Memory B cell (primary cell): ENCODE data around the gene COX7A2.

Source experiments
- ATAC-seq: fragments of 150-1000 bp; cut with Tn5 transposase; 2 replicates; pipeline ENCODE4 v1.10.0; 2021; ENCODE audit warnings: low read depth, mild to moderate bottlenecking, moderate library complexity
- DNase-seq, 2 donors: peaks; one replicate each; pipeline ENCODE4 v3.0.0; 2022; ENCODE audit warnings: low spot score in 2 of 2
- H3K27ac Mint-ChIP-seq: one replicate; pipeline ENCODE4 v1.8.0; 2022; ENCODE audit warnings: mild to moderate bottlenecking, moderate library complexity, mixed read lengths
- H3K27me3 Mint-ChIP-seq: one replicate; pipeline ENCODE4 v1.8.0; 2022; ENCODE audit warnings: mixed read lengths
- H3K36me3 Mint-ChIP-seq: one replicate; pipeline ENCODE4 v1.8.0; 2022; ENCODE audit warnings: mild to moderate bottlenecking, mixed read lengths
- H3K4me1 Mint-ChIP-seq: one replicate; pipeline ENCODE4 v1.8.0; 2022; ENCODE audit warnings: mixed read lengths
- H3K4me3 Mint-ChIP-seq: one replicate; pipeline ENCODE4 v1.8.0; 2022; ENCODE audit warnings: mild to moderate bottlenecking, moderate library complexity, mixed read lengths
- H3K9me3 Mint-ChIP-seq: one replicate; pipeline ENCODE4 v1.8.0; 2022; ENCODE audit warnings: mixed read lengths

The COX7A2 gene

GRCh38 chr6:75221116-75221515 lies 22.5 kb downstream of the COX7A2 start:
- Mint-ChIP-seq H3K36me3 (no peaks in the 10 kb centered on the region), H3K27me3 (peaks cover 22% of the 10 kb centered on the region)
- ATAC-seq: no peak

GRCh38 chr6:75220357-75220756 lies 23.2 kb downstream of the COX7A2 start:
- Mint-ChIP-seq H3K9me3 (no peaks in the 10 kb centered on the region), H3K36me3 (no peaks in the 10 kb centered on the region), H3K27me3 (peaks cover 22% of the 10 kb centered on the region), H3K4me3 (no peak overlapping the region), H3K27ac (no peak overlapping the region), H3K4me1 (no peaks in the 10 kb centered on the region)
- ATAC-seq (no peak), DNase-seq (no peak)

More at GRCh38 chr6:75221116-75221515, 22.5 kb downstream of the COX7A2 start:
- Mint-ChIP-seq H3K27ac (no peak overlapping the region), H3K4me3 (no peak overlapping the region), H3K4me1 (no peaks in the 10 kb centered on the region), H3K9me3 (no peaks in the 10 kb centered on the region)
- no peak for DNase-seq

- no peak overlapping the region for H3K27ac Mint-ChIP-seq
- no peak for ATAC-seq
- no peak for DNase-seq
- H3K4me1 Mint-ChIP-seq: no peaks in the 10 kb centered on the region
- no peaks in the 10 kb centered on the region for H3K9me3 Mint-ChIP-seq
- peaks cover 19% of the 10 kb centered on the region for H3K27me3 Mint-ChIP-seq
- H3K36me3 Mint-ChIP-seq: no peaks in the 10 kb centered on the region
- no peak overlapping the region for H3K4me3 Mint-ChIP-seq
Measured at GRCh38 chr6:75219263-75219662, 24.3 kb downstream of the COX7A2 start.

GRCh38 chr6:75217193-75217592 lies 26.4 kb downstream of the COX7A2 start:
- Mint-ChIP-seq H3K4me1 (no peaks in the 10 kb centered on the region), H3K27me3 (peaks cover 15% of the 10 kb centered on the region), H3K9me3 (no peaks in the 10 kb centered on the region), H3K36me3 (no peaks in the 10 kb centered on the region), H3K27ac (no peak overlapping the region), H3K4me3 (no peak overlapping the region)
- DNase-seq: no peak
- ATAC-seq: no peak

DNA sequence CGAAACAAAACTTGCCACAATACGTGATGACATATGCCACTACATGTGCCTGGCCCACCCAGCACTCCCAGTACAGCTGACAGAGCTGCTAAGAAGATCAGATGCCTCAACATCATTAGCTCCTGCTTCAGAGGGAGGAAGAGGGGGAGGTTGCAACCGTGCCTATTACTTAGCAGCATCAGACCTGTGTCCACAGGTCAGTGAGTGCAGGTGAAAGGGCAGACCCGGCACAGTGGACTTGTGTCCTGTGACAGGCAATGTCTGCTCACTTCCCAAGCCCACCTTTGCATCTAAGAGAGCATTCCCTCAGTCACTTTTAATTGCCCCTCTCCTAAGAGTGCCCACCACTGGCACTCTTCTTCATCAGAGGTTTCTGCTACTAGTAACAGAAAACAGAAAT lies 28.3 kb downstream of the COX7A2 start:
- Mint-ChIP-seq H3K27ac (no peak overlapping the region), H3K27me3 (peaks cover 19% of the 10 kb centered on the region)
- ATAC-seq: no peak

DNA sequence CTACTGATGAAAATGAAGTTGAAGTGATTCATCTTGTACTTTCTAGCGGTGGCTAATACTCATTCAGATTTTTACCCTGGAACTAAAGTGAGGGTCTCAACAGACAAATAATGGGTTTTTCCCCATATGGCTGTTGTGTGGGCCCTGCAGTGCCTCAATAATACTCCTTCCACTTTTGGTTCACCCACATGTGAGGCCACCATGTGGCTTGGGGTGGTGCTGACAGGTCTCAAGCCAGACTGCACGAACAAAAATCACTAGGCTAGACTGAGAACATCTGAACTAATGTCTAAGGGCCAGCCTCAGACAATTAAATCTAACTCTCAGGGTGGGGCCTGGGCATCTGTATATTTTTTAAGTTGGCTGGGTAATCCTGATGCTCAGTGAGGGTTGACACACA lies 29.9 kb downstream of the COX7A2 start:
- H3K27me3 Mint-ChIP-seq: peaks cover 21% of the 10 kb centered on the region
- ATAC-seq (no peak), DNase-seq (no peak)
- H3K36me3 Mint-ChIP-seq: no peaks in the 10 kb centered on the region
- no peak overlapping the region for H3K27ac Mint-ChIP-seq
- peaks cover 4% of the 10 kb centered on the region for H3K4me1 Mint-ChIP-seq
- H3K9me3 Mint-ChIP-seq: no peaks in the 10 kb centered on the region
- H3K4me3 Mint-ChIP-seq: no peak overlapping the region

More for the DNA sequence above, 28.3 kb downstream of the COX7A2 start:
- H3K4me3 Mint-ChIP-seq: no peak overlapping the region
- no peaks in the 10 kb centered on the region for H3K36me3 Mint-ChIP-seq
- no peaks in the 10 kb centered on the region for H3K4me1 Mint-ChIP-seq
- H3K9me3 Mint-ChIP-seq: no peaks in the 10 kb centered on the region
- no peak for DNase-seq

DNA sequence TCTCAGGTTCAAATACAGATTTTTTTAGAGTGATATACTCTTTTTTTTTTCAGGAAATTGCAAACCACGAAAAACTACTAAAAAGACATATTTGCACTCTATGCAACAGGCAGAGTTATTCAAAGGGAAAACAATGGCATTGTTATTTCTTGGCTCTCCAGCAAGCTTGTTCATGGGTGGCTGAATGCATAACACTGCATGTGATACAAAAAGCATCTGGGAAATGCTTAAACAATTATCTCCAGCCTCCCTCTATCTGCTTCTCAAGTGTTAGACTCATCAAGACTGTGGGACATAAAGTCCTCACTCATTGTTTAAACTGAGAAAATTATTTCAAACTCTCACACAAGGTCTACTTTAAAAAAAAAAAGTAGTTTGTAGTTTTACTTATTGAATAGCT lies 30.5 kb downstream of the COX7A2 start:
- peaks cover 9% of the 10 kb centered on the region for H3K4me1 Mint-ChIP-seq
- H3K9me3 Mint-ChIP-seq: no peaks in the 10 kb centered on the region
- no peak overlapping the region for H3K27ac Mint-ChIP-seq
- H3K4me3 Mint-ChIP-seq: no peak overlapping the region
- ATAC-seq: no peak
- H3K27me3 Mint-ChIP-seq: peaks cover 23% of the 10 kb centered on the region
- no peak for DNase-seq
- H3K36me3 Mint-ChIP-seq: no peaks in the 10 kb centered on the region

DNA sequence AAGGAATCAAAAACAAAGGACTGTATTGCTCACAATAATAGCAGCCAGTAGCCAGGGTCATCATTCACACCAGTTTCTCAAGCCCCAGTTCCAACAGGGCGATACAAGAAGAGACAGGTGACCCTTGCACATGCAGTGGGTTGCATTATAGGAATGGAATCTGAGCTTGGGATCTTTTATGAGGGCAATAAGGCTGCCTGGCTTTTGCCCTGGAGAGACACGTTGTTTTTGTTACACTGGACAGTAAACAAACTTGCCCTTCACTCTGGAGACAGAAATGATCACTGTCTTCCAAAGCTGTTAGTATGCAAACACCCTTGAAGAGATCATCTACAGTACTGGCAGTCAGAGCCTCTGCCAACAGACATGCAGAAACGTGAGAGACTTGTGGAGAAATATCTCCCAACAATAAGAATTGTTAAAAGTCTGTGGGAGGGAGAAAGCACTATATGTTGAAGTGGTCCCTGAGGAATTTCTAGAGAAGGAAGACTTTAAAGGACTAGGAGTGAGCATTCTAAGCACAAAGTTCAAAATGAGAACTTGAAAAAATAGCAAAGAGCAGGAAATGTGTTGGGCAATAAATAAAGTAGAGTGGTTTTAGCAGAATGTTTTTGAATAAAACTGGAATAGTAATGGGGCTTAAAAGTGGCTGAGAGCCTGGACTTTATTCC lies 31.5 kb downstream of the COX7A2 start:
- DNase-seq (no peak), ATAC-seq (no peak)
- no peak overlapping the region for H3K27ac Mint-ChIP-seq
- H3K27me3 Mint-ChIP-seq: peaks cover 28% of the 10 kb centered on the region
- peaks cover 19% of the 10 kb centered on the region for H3K4me1 Mint-ChIP-seq
- H3K9me3 Mint-ChIP-seq: no peaks in the 10 kb centered on the region
- no peak overlapping the region for H3K4me3 Mint-ChIP-seq
- no peaks in the 10 kb centered on the region for H3K36me3 Mint-ChIP-seq

DNA sequence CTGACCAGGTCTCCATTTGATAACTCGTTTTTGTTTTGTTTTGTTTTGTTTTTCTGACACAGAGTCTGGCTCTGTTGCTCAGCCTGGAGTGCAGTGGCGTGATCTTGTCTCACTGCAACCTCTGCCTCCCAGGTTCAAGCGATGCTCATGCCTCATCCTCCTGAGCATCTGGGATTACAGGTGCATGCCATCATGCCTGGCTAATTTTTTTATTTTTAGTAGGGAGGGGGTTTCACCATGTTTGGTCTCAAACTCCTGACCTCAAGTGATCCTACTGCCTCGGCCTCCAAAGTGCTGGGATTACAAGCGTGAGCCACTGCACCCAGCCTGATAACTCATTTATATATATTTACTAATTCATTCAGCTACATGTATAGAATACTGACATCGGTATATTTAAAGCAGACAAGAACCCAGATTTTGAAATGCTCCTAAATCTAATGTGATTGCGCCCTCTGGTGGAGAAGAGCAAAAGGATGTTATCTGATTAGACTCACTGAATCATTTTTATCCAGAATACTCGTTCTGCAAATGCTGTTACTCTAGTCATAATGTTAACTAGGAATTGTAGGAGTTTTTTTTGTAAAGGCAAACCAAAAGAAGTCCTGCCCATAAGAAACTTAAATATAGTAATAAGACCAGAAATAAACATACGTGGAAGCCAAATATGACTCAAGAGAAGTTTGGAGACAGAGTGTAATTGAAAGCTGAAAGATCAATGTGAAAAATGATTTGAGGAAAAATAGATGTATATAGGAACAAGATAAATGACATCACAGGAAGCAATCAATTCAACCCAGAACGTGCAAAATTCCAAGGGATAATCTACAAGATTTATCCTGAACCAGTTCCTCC lies 32.5 kb downstream of the COX7A2 start:
- Mint-ChIP-seq H3K27ac (no peak overlapping the region), H3K9me3 (no peaks in the 10 kb centered on the region), H3K27me3 (peaks cover 28% of the 10 kb centered on the region), H3K4me3 (no peak overlapping the region), H3K36me3 (no peaks in the 10 kb centered on the region), H3K4me1 (peaks cover 26% of the 10 kb centered on the region)
- DNase-seq (peak in 1 of 2 donors; percentile 61), ATAC-seq (no peak)

DNA sequence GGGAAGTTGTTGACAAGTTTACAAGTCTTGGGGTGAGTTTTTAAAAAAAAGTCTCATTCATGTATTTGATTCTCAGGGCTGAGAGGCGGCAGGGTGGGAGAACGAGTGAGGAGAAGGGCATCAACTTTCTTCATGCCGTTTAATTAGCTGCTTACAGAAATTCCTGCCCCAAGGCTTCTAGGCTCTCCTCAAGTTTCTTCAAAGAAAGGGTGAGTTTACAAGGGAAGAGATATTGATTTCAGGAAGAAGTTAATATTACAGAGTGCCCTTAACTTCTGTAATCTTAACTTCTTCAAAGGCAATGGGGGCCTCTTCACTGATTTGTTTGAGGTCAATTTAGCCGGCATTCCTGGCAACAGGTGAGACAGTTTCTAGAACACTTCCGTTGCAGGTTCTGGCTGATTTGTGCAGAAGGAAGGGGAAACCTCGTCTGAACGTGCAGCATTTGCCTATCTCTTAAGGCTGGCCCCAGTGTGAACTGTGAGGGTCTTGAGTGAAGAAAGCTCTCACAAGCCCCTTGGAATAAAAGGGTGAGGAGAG lies 34.3 kb downstream of the COX7A2 start:
- H3K4me3 Mint-ChIP-seq: peak overlapping the region; percentile 70
- no peak for DNase-seq
- no peak for ATAC-seq
- H3K27me3 Mint-ChIP-seq: peaks cover 37% of the 10 kb centered on the region
- H3K27ac Mint-ChIP-seq: no peak overlapping the region
- H3K9me3 Mint-ChIP-seq: no peaks in the 10 kb centered on the region
- H3K36me3 Mint-ChIP-seq: no peaks in the 10 kb centered on the region
- peaks cover 35% of the 10 kb centered on the region for H3K4me1 Mint-ChIP-seq

DNA sequence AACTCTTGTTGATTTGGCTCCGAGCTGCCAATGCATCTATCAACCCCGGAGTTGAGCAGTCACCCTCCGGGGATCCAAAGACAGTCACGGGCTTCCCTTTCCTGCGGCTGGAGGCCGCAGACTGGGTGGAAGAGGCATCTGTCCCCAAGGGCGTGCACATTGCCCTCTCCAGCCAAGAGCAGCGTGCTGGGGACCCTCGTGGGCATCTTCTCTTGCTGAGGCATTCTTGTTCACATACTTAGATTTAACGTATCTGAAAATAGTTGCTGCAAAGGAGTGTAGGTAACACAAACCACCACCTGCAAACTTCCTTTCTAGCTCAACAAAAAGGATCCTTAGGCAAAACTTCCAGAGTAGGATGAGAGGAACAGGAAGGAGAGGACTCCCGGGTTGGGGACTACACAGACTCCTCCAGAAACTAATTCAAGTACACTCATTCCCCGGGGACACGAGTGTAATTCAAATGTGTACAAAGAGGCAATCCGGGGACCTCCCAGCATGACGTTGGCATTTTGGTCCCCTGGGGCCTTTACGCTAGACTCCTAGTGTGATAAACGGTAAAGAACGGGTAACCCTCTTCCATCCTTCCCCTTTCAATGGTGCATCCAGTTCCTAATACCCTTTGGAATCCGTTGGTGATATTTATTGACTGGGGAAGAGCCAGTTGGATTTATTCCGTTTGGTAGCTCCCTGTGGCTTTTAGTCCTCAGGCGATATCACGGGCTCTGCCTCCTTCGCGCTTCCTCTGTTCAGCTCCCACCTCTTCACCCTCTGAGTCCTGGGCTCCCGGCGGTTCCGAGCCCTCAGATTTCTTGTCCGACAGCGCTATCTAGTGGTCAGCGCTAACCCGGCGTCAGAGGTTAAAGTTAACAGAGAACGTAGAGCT lies 35.1 kb downstream of the COX7A2 start:
- Mint-ChIP-seq H3K4me3 (peak overlapping the region; percentile 70), H3K27me3 (peaks cover 39% of the 10 kb centered on the region), H3K9me3 (no peaks in the 10 kb centered on the region), H3K36me3 (no peaks in the 10 kb centered on the region), H3K4me1 (peaks cover 35% of the 10 kb centered on the region), H3K27ac (peak overlapping the region; percentile 26)
- peak; percentile 77 for ATAC-seq
- peak; percentile 78 to 81 for DNase-seq

DNA sequence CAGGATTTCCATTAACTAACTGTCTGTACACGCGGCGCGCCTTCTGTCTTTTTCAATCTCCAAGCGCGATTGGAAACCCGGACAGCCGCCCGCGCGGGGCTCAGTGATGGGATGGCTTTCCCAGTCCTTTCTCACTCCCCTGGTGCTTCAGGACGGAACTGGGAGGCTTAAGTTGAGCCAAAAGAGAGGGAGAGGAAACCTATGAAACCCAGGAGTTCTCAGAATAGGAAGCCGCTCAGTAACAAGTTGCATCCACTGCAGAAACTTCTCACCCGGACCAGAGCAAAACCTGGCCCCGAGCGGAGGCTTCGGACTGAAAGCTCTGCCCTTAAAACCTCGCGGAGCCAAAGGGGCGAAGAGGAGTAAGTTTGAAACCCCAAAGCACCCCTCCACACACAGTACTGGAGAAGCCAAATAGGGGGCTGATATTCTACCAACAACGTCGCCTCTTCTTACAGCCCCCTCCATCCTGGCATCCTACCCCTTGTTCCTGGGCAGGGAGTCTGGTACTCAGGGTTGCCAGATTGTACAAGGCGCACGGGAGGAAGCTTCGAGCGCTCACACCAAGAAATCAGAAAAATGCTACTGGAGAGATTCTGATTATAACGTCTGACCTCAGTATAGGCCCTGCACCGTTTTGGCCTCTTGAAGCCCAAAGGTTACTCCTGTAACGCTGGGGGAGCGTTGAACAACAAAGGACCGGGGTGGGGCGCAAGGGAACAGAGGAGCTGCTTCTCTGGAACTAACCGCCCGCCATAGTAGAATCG lies 36.8 kb downstream of the COX7A2 start:
- Mint-ChIP-seq H3K27me3 (peaks cover 37% of the 10 kb centered on the region), H3K36me3 (no peaks in the 10 kb centered on the region), H3K4me3 (peak overlapping the region; percentile 70), H3K27ac (no peak overlapping the region), H3K9me3 (no peaks in the 10 kb centered on the region), H3K4me1 (peaks cover 41% of the 10 kb centered on the region)
- DNase-seq (no peak), ATAC-seq (no peak)
